GM18867 (cell line): ENCODE measurements around the gene NOVA2.
"Not testable (repeated sequence)": the region's sequence is repeated elsewhere in the genome, so short reads cannot be mapped to it uniquely, and the experiment has no call there.

Source experiments
- ATAC-seq: cut with Tn5 transposase; IDR thresholded peaks from one replicate; pipeline ENCODE4 v1.9.1; 2021; ENCODE audit warnings: mild to moderate bottlenecking, moderate library complexity; ENCODE audit not compliant: unreplicated experiment

Gene NOVA2

DNA sequence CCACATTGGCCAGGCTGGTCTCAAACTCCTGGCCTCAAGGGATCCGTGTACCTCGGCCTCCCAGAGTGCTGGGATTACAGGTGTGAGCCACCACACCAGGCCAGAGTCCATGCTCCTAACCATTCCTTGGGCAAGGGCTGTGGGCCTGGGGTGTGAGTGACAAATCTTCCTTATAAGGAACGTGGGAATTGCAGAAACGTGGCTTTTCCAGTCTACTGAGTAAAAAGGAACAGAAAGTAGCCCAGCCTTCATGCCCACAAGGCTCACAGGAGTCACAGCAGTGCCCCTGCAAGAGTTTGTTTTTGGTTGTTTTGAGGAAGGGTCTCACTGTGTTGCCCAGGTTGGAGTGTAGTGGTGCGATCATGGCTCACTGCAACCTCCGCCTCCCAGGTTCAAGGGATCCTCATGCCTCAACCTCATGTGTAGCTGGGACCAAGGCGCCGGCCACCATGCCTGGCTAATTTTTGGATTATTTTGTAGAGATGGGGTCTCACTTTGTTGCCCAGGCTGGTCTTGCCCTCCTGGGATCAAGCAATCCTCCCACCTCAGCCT is 76.3 kb downstream of the NOVA2 start:
- ATAC-seq: no peak

- not testable (repeated sequence) for ATAC-seq
Measured at GRCh38 chr19:45895983-45896599, 77.6 kb downstream of the NOVA2 start.

- ATAC-seq: no peak
Measured at GRCh38 chr19:45895519-45895972, 78.1 kb downstream of the NOVA2 start.

- no peak for ATAC-seq
Measured at GRCh38 chr19:45890877-45891276, 82.8 kb downstream of the NOVA2 start.

DNA sequence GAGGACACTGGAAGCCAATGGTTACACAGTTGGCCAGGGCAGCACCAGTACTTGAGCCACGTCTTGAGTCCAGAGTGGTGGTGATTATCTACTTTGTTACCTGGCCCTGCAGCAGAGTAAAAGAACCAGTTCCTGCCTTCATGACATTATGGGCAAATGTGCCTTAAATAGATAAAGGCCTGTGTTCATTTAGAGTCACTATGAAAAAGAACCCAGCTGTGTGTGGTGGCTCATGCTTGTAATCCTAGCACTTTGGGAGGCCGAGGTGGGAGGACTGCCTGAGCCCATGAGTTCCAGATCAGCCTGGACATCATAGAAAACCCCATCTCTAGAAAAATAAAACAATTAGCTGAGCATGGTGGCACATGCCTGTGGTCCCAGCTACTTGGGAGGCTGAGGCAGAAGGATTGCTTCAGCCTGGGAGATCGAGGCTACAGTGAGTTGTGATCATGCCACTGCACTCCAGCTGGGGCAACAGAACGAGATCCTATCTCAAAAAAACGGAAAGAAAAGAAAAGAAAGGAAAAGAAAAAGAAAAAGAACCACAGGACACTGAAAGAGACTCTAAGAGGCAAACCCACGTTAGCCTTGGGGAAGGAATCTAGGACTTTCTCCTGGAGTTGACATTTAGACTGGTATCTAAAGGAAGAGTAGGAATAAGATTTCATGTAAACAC is 84.3 kb downstream of the NOVA2 start:
- no peak for ATAC-seq

DNA sequence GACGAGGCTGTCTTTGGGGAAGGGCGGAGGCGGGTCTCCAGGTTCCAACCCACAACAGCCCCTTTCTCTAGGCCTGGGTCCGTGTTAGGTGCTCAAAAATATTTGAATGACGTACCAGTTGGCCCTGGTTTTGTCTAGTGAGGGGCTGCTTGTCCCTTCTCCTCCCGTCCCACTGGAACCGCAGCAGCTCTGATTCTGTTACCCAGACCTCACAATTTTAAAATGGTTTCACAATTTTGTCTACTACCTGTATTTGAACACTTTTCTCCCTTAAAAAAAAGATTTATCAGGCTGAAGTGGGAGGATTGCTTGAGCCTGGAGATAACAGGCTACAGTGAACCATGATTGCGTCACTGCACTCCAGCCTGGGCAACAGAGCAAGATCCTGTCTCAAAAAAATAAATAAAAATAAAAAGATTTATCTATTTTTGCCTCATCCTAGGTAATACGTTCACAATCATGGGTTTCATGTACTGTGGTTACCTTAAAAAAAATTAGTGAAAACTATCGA is 86.4 kb downstream of the NOVA2 start:
- ATAC-seq: no peak

- ATAC-seq: peak; percentile 49
Measured at GRCh38 chr19:45886427-45887199, 87.1 kb downstream of the NOVA2 start.

DNA sequence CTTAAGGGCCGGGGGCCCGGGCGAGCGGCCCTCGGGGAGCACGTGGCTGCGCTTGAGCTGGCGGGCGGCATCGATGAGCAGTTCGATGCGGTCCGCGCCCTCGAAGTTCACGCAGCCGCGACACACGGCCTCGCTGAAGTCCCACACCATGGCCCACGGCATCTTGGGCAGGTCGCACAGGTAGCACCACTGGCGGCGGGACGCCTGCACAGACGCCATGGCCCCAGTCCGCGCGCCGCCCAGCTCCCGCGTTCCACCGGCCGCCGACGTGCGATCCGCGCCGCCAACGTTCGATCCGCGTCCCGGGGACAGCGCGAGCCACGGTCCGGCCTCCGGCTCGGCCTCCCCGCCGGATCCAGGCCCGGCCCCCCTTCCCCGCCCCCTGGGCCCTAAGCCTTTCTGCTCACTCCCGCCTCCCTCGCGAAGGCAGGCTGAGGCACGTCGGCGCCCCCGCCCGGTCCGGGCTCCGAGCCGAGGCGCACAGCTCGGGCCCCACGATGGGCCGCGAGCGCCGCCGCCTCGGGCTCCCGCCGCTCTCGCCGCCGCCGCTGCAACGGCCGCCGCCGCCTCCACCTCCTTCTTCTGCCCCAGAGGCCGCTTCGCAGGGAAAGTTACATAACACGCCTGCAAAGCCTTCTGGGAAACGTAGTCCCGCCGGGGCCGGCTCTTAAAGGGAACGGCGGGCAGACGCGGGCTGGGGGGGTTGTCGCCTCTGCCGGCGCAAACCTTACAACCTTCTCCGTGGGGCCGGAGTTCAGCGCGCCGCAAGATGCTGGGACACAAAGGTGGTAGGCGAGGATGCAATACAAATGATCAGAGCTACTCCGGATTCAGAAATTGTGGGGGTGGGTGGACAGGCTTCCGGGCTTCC is 87.9 kb downstream of the NOVA2 start, which contains the start of gene IRF2BP1:
Gene IRF2BP1 (minus strand): TSS at position 586 of the 871 bp plus-strand sequence. CDS start 367 bp downstream, at position 219.
- peak; percentile 53 for ATAC-seq

DNA sequence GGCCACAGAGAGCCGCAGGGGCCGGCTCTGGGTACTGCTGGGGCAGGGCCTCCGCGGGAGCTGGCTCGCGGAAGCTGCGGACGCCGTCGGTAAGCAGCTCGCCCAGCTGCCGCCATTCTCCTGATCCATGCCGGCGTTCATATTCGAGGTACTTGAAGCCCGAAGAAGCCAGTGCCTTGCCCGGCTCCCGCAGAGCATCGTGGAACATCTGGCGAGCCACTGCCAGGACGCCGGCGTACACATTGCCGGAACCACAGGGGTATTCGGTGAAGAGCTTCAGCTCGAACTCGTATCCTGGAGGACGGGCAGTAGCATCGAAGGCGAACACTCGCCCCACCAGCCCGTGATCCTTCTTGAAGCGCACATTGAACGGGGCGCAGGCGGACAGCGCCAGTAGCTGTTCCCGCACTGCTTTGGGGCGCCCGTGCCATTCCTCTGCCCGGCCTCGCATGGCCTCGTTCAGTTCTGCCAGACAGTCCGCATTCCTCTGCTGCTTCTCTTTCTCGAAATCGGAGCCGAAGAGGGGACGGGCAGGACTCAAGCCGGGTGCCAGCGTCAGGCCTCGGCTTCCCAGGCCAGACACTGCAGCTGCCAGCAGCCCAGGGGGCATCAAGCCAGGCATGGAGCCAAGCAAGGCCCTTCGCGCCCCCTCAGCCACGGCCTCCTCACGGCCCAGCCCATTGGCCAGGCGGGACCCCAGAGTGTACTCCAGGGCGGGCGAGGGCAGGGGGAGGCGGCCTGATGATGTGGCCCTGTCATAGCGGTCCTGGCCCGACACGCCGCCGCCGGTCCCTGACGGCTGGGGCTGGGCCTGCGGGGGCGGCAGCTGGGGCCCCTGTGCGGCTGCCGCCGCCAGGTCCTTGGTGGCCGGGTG is 88.7 kb downstream of the NOVA2 start:
- ATAC-seq: peak; percentile 0

DNA sequence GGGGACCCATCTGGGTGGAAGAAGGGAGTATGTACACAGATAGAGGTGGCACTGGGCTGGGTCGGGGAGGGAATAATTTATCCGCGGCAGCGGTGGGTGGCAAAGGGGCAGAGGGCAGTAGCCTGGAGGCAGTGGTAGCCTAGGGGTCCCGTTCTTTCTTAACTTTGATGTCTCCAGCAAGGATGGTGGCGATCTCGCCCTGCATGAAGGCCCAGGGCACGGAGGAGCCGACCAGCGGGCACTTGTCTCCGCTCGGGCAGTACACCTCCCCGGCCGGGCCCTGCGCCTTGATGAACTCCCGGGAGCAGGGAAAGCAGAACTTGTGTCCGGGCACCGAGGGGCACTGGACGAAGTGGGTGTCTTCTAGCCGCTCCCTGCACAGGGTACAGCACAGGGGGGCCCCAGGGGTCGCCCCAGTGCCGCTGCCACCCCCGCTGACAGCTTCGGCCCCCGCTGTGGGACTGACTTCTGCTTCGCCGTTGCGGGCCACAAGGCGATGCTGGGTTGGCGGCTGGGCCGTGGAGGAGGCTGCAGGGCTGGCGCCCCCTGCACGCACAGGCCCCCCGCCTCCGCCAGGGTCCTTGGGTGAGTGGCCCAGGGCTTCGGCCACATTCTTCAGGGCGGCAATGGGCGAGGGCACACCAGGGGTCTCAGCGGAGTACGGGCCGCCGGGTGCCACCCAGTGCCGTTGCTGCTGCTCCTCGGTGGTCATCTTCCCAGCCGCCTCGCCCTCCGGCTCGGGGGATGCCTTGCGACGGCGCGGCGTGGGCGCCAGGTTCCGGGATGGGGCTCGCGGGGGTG is 89.6 kb downstream of the NOVA2 start:
- ATAC-seq: no peak
